A673 (cell line): ENCODE data around the gene ENTREP1. TPM values are rescaled to one million over a fixed set of nuclear protein-coding genes. Genes with fewer than 3 reads are reported as not detected.

ENCODE experiments used
- BruUV-seq: library from RNA; stranded (reverse); fragments of 400-500 nt; replicated peaks from 2 replicates; lab custom pipeline; 2021; lab: Mats Ljungman, UMichigan
- CTCF ChIA-PET: fragments of 300-600 bp; sonication (Branson Sonifier 250); formaldehyde crosslinking; loops from one replicate; lab custom pipeline; 2022; ENCODE audit warnings: antibody characterized with exemption; lab: Charles Lee
- POLR2A ChIA-PET: fragments of 300-600 bp; sonication (Branson Sonifier 250); formaldehyde crosslinking; loops from one replicate; lab custom pipeline; 2022; ENCODE audit warnings: antibody characterized with exemption; ENCODE audit not compliant: low non-redundant PET; lab: Charles Lee
- DNase-seq: peaks from one replicate; pipeline ENCODE4 v3.0.0-alpha.2; 2015; ENCODE audit warnings: low spot score
- H3K27ac ChIP-seq: fragments of 200-600 bp; sonication (generic); 2 replicates; pipeline ENCODE4 v1.5.1; 2016; ENCODE audit warnings: mixed run types, low read depth, mild to moderate bottlenecking, mixed read lengths, antibody characterized with exemption, low read length; ENCODE audit not compliant: poor library complexity, severe bottlenecking
- H3K27me3 ChIP-seq: fragments of 200-600 bp; sonication (generic); replicated peaks from 2 replicates; pipeline ENCODE4 v1.6.1; 2017; ENCODE audit warnings: mixed run types, low read depth, mild to moderate bottlenecking, mixed read lengths, antibody characterized with exemption, low read length; ENCODE audit not compliant: insufficient read depth, poor library complexity
- H3K36me3 ChIP-seq: fragments of 200-600 bp; sonication (generic); 2 replicates; pipeline ENCODE4 v1.6.1; 2016; ENCODE audit warnings: mixed run types, mild to moderate bottlenecking, mixed read lengths, antibody characterized with exemption, low read length; ENCODE audit not compliant: insufficient read depth, poor library complexity, severe bottlenecking
- H3K4me1 ChIP-seq: fragments of 200-600 bp; sonication (generic); 2 replicates; pipeline ENCODE4 v1.6.1; 2017; ENCODE audit warnings: mixed run types, mild to moderate bottlenecking, mixed read lengths, antibody characterized with exemption, low read length; ENCODE audit not compliant: insufficient read depth, poor library complexity, severe bottlenecking
- H3K4me3 ChIP-seq: fragments of 200-600 bp; sonication (generic); 2 replicates; pipeline ENCODE4 v1.5.1; 2016; ENCODE audit warnings: low read depth, mixed run types, mild to moderate bottlenecking, mixed read lengths, low read length; ENCODE audit not compliant: poor library complexity, severe bottlenecking
- H3K9me3 ChIP-seq: fragments of 200-600 bp; sonication (generic); 2 replicates; pipeline ENCODE4 v1.6.1; 2016; ENCODE audit warnings: mixed run types, low read depth, mild to moderate bottlenecking, mixed read lengths, antibody characterized with exemption, low read length; ENCODE audit not compliant: poor library complexity, severe bottlenecking
- CTCF ChIP-seq: fragments of 300-800, 200-600 bp; sonication (generic); conservative IDR thresholded peaks from 2 replicates; pipeline ENCODE4 v1.5.1; 2017; ENCODE audit warnings: low read depth, mild to moderate bottlenecking, antibody characterized with exemption, low read length, moderate library complexity, mixed read lengths
- EZH2 ChIP-seq: fragments of 200-600 bp; sonication (generic); IDR thresholded peaks from 2 replicates; pipeline ENCODE4 v1.6.1; 2017; ENCODE audit warnings: borderline replicate concordance, low read depth, mild to moderate bottlenecking, mixed read lengths, antibody characterized with exemption, low read length; ENCODE audit not compliant: poor library complexity, severe bottlenecking
- intact Hi-C: fragments of 100-400 bp; cut with micrococcal nuclease; formaldehyde crosslinking; loops from one replicate; pipeline ENCODE4 v1.10.0; 2022; ENCODE audit not compliant: unreplicated experiment
- total RNA-seq: library from RNA; stranded (reverse); gene quantifications from 2 replicates; pipeline ENCODE4 v1.2.3, GENCODE V29; 2021

The ENTREP1 gene
- total RNA-seq, 1 experiment from 2014 or later: not detected

DNA sequence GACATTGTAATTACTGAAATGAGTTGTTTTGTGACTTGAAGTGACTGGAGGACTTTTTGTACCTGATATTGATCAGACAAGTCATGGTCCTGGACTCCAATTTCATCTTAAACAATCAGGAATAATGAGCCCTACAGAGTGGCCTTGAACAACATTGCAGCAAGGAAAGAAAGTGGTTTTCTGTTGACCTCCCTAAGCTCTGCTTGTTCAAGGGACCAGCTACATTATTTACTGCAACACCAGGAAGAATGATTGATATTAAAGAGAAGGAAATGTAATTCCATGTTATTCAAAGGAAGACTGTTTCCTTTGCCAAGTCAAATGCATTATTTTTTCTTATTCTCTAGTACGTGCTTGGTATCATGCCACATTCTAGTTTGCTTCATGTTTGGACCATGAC, 22.6 kb downstream of the ENTREP1 start:
- Histone ChIP-seq H3K27ac (no peak overlapping the region), H3K36me3 (no peaks in the 10 kb centered on the region), H3K4me3 (no peak overlapping the region), H3K9me3 (no peaks in the 10 kb centered on the region), H3K4me1 (no peaks in the 10 kb centered on the region), H3K27me3 (peaks cover 9% of the 10 kb centered on the region)
- intact Hi-C loops: loop anchor here (10.0 kb wide), 1 partner anchor 57 kb away; no protein-coding TSS in a partner anchor
- no TSS peak for BruUV-seq
- TF ChIP-seq EZH2 (no peak), CTCF (no peak)
- no peak for DNase-seq
- CTCF ChIA-PET: no interaction called here
- POLR2A ChIA-PET: no interaction called here

DNA sequence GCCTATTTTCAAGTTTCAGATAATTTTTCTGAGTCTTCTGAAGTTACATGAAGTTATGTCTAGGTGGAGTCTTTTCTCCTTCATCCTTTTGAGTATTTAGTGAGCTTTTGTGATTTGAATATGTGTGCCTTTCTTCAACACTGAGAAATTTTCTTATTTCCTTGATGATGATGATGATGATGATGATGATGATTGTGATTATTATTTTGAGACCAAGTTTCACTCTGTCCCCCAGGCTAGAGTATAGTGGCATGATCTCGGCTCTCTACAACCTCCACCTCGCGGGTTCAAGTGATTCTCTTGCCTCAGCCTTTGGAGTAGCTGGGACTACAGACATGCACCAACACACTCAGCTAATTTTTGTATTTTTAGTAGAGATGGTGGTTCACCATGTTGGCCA, 26.2 kb downstream of the ENTREP1 start:
- POLR2A ChIA-PET: no interaction called here

DNA sequence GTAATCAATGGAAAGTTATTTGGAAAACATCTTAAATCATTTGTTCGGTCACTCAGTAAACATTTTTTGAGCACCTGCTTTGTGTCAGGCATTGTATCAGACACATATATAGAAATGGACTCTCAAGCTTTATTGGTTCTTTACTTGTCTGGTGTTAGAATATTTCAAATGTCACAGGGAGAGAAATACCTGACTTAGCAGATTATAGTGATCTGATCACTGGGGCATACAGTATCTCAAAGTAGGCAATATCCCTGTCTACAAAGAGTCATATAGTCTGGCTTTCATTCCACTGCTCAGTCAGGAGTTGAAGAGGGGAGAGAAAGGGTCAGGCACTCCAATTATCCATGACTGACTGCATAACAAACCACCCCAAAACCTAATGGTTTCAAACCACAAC, 30.2 kb downstream of the ENTREP1 start:
- CTCF ChIA-PET: no interaction called here
- POLR2A ChIA-PET: no interaction called here
- Histone ChIP-seq H3K36me3 (no peaks in the 10 kb centered on the region), H3K4me3 (no peak overlapping the region), H3K27me3 (peaks cover 22% of the 10 kb centered on the region), H3K27ac (no peak overlapping the region), H3K9me3 (no peaks in the 10 kb centered on the region), H3K4me1 (no peaks in the 10 kb centered on the region)
- no TSS peak for BruUV-seq
- DNase-seq: no peak
- intact Hi-C loops: no loop called here
- TF ChIP-seq EZH2: no peak
- no peak for TF ChIP-seq CTCF

More for the DNA sequence above, 26.2 kb downstream of the ENTREP1 start:
- Histone ChIP-seq H3K27ac (no peak overlapping the region), H3K4me1 (no peaks in the 10 kb centered on the region), H3K27me3 (peaks cover 6% of the 10 kb centered on the region), H3K9me3 (no peaks in the 10 kb centered on the region), H3K36me3 (no peaks in the 10 kb centered on the region), H3K4me3 (no peak overlapping the region)
- TF ChIP-seq CTCF (no peak), EZH2 (no peak)
- CTCF ChIA-PET: no interaction called here
- no TSS peak for BruUV-seq
- intact Hi-C loops: no loop called here
- no peak for DNase-seq
